HUES6 (cell line): ENCODE measurements around the gene WHRN.

Experiments
- H3K27ac ChIP-seq: 2 replicates; pipeline ENCODE4 v1.7.0; 2013; ENCODE audit warnings: low read depth, mild to moderate bottlenecking, low read length, inconsistent platforms
- H3K27me3 ChIP-seq: 2 replicates; pipeline ENCODE4 v1.6.1; 2013; ENCODE audit warnings: low read length; ENCODE audit not compliant: control insufficient read depth, insufficient read depth
- H3K36me3 ChIP-seq: 2 replicates; pipeline ENCODE4 v1.6.1; 2013; ENCODE audit warnings: low read length; ENCODE audit not compliant: control insufficient read depth, insufficient read depth
- H3K4me1 ChIP-seq: 2 replicates; pipeline ENCODE4 v1.6.1; 2013; ENCODE audit warnings: low read length; ENCODE audit not compliant: control insufficient read depth, insufficient read depth
- H3K4me3 ChIP-seq: 2 replicates; pipeline ENCODE4 v1.5.1; 2013; ENCODE audit warnings: low read depth, low read length
- H3K9ac ChIP-seq: one replicate; pipeline ENCODE4 v1.6.1; 2013; ENCODE audit warnings: mild to moderate bottlenecking, low read length
- H3K9me3 ChIP-seq: 2 replicates; pipeline ENCODE4 v1.6.1; 2013; ENCODE audit warnings: low read depth, low read length; ENCODE audit not compliant: control insufficient read depth, insufficient read depth

The WHRN gene

GRCh38 chr9:114470581-114470980 lies 34.7 kb downstream of the WHRN start:
- no peaks in the 10 kb centered on the region for H3K27me3 ChIP-seq
- H3K9ac ChIP-seq: no peak overlapping the region

GRCh38 chr9:114470121-114470520 lies 35.2 kb downstream of the WHRN start:
- no peaks in the 10 kb centered on the region; the same call in 1 of the 2 replicates for H3K9me3 ChIP-seq
- H3K27me3 ChIP-seq: no peaks in the 10 kb centered on the region
- peaks cover 10% of the 10 kb centered on the region for H3K4me1 ChIP-seq
- no peak overlapping the region for H3K27ac ChIP-seq
- H3K36me3 ChIP-seq: 0 out of 2 replicates have a peak, but pooled peaks cover 3% of the 10 kb centered on the region
- H3K9ac ChIP-seq: no peak overlapping the region
- no peak overlapping the region for H3K4me3 ChIP-seq

More at GRCh38 chr9:114470581-114470980, 34.7 kb downstream of the WHRN start:
- Histone ChIP-seq H3K27ac (no peak overlapping the region), H3K4me3 (no peak overlapping the region), H3K36me3 (0 out of 2 replicates have a peak, but pooled peaks cover 3% of the 10 kb centered on the region), H3K4me1 (peaks cover 10% of the 10 kb centered on the region), H3K9me3 (no peaks in the 10 kb centered on the region; the same call in 1 of the 2 replicates)

- Histone ChIP-seq H3K36me3 (0 out of 2 replicates have a peak, but pooled peaks cover 3% of the 10 kb centered on the region), H3K4me3 (no peak overlapping the region)
Measured at GRCh38 chr9:114469091-114469853, 36.0 kb downstream of the WHRN start.

GRCh38 chr9:114467910-114468309 lies 37.4 kb downstream of the WHRN start:
- Histone ChIP-seq H3K4me3 (no peak overlapping the region), H3K4me1 (no peaks in the 10 kb centered on the region), H3K27me3 (no peaks in the 10 kb centered on the region), H3K36me3 (0 out of 2 replicates have a peak, but pooled peaks cover 3% of the 10 kb centered on the region), H3K9ac (no peak overlapping the region), H3K9me3 (no peaks in the 10 kb centered on the region; the same call in 1 of the 2 replicates), H3K27ac (no peak overlapping the region)

More at GRCh38 chr9:114469091-114469853, 36.0 kb downstream of the WHRN start:
- Histone ChIP-seq H3K27me3 (no peaks in the 10 kb centered on the region), H3K4me1 (peaks cover 7% of the 10 kb centered on the region), H3K9ac (no peak overlapping the region), H3K9me3 (no peaks in the 10 kb centered on the region; the same call in 1 of the 2 replicates), H3K27ac (no peak overlapping the region)

- Histone ChIP-seq H3K4me3 (no peak overlapping the region), H3K4me1 (no peaks in the 10 kb centered on the region), H3K9ac (no peak overlapping the region), H3K36me3 (0 out of 2 replicates have a peak, but pooled peaks cover 3% of the 10 kb centered on the region), H3K27me3 (no peaks in the 10 kb centered on the region), H3K27ac (no peak overlapping the region), H3K9me3 (no peaks in the 10 kb centered on the region; the same call in 1 of the 2 replicates)
Measured at GRCh38 chr9:114467226-114467750, 38.0 kb downstream of the WHRN start.

GRCh38 chr9:114465906-114466900 lies 39.1 kb downstream of the WHRN start:
- Histone ChIP-seq H3K9ac (no peak overlapping the region), H3K36me3 (0 out of 2 replicates have a peak, but pooled peaks cover 3% of the 10 kb centered on the region), H3K9me3 (no peaks in the 10 kb centered on the region; the same call in 1 of the 2 replicates), H3K27ac (no peak overlapping the region), H3K4me3 (no peak overlapping the region), H3K4me1 (no peaks in the 10 kb centered on the region), H3K27me3 (no peaks in the 10 kb centered on the region)

GRCh38 chr9:114465417-114465816 lies 39.9 kb downstream of the WHRN start:
- Histone ChIP-seq H3K27me3 (no peaks in the 10 kb centered on the region), H3K4me3 (no peak overlapping the region), H3K9me3 (no peaks in the 10 kb centered on the region; the same call in 1 of the 2 replicates), H3K4me1 (peaks cover 3% of the 10 kb centered on the region; the same call in 1 of the 2 replicates), H3K36me3 (0 out of 2 replicates have a peak, but pooled peaks cover 3% of the 10 kb centered on the region), H3K9ac (no peak overlapping the region), H3K27ac (no peak overlapping the region)

- Histone ChIP-seq H3K36me3 (0 out of 2 replicates have a peak, but pooled peaks cover 3% of the 10 kb centered on the region), H3K4me1 (peaks cover 3% of the 10 kb centered on the region; the same call in 1 of the 2 replicates), H3K9ac (no peak overlapping the region), H3K4me3 (no peak overlapping the region), H3K9me3 (no peaks in the 10 kb centered on the region), H3K27me3 (no peaks in the 10 kb centered on the region), H3K27ac (no peak overlapping the region)
Measured at GRCh38 chr9:114464281-114465051, 40.8 kb downstream of the WHRN start.

GRCh38 chr9:114462791-114463190 lies 42.5 kb downstream of the WHRN start:
- Histone ChIP-seq H3K4me1 (peaks cover 3% of the 10 kb centered on the region; the same call in 1 of the 2 replicates), H3K27me3 (no peaks in the 10 kb centered on the region), H3K27ac (no peak overlapping the region), H3K4me3 (no peak overlapping the region), H3K36me3 (no peaks in the 10 kb centered on the region), H3K9me3 (no peaks in the 10 kb centered on the region), H3K9ac (no peak overlapping the region)

GRCh38 chr9:114461468-114461867 lies 43.8 kb downstream of the WHRN start:
- Histone ChIP-seq H3K27ac (no peak overlapping the region), H3K36me3 (no peaks in the 10 kb centered on the region), H3K4me1 (peaks cover 3% of the 10 kb centered on the region; the same call in 1 of the 2 replicates), H3K27me3 (no peaks in the 10 kb centered on the region), H3K9me3 (no peaks in the 10 kb centered on the region), H3K4me3 (no peak overlapping the region), H3K9ac (no peak overlapping the region)
